D721Med (cell line): ENCODE data around the gene CIITA.

ENCODE experiments used
- DNase-seq: peaks from one replicate; pipeline ENCODE4 v3.0.0; 2011; ENCODE audit warnings: low spot score; ENCODE audit not compliant: insufficient read length
- FAIRE-seq: peaks from 2 replicates; lab custom pipeline; 2011; peaks lifted over from hg19 to GRCh38; lab: Jason Lieb, UNC
- CTCF ChIP-seq: IDR thresholded peaks from 2 replicates; pipeline ENCODE4 v1.5.1; 2012; ENCODE audit warnings: mild to moderate bottlenecking, control low read depth; ENCODE audit not compliant: insufficient read depth; ENCODE audit errors: missing control alignments

The CIITA gene

DNA sequence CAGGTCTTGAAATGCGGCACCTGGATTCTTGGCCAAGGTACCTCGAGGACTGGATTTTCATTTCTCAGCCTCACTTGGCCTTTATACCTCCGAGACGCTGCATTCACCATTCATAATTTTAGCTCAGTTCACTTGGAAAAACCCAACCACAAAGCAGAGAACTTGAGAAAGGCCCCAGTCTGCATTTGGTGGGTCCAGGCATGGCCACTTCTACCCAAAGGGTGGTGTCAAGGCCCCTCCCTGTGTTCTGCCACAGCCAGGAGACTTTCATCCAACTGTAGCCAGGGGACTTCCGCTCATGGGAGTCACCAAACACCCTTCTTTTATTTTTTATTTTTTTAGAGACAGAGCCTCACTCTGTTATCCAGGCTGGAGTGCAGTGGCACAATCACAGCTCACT lies 43.7 kb upstream of the CIITA start:
- no peak for TF ChIP-seq CTCF
- DNase-seq, result no peak
- no peak for FAIRE-seq

DNA sequence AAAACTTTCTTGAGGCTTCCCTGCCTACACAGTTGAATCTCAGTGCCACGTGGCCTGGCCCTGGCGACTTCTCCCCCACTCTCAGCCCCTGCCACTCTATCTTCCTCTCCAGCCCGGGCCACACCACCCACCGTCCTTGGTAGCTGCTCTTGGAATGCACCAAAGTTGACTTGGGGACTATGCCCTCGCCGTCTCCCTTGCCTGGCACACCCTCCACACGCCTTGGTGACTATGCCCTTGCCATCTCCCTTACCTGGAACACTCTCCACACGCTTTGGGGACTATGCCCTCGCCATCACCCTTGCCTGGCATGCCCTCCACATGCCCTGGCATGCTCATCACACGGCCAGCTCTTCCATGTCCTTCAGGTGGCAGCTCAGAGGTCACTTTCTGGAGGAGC lies 42.9 kb upstream of the CIITA start:
- TF ChIP-seq CTCF, result no peak
- no peak for DNase-seq
- no peak for FAIRE-seq

DNA sequence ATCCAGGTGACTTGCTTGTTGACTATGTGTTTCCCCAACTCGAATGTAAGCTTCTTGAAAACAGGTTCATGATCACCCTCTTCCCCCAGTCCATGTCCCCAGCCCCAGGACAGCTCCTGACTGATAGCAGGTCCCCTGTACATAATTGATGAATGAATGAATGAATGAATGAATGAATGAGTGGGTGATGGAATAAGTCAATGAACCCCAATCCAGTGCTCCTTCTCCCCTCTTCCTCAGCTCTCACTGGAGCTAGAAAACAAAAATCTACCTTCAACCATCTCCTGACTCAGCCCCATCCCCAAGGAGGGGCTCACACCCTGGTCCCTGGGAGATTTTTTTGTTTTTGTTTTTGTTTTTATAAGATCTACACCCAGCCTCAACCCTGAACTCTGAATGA lies 42.2 kb upstream of the CIITA start:
- no peak for FAIRE-seq
- DNase-seq, result no peak
- TF ChIP-seq CTCF, result no peak

- DNase-seq (no peak), FAIRE-seq (no peak)
- TF ChIP-seq CTCF, result no peak
These were observed 41.6 kb upstream of the CIITA start for GRCh38 chr16:10835281-10835931.

DNA sequence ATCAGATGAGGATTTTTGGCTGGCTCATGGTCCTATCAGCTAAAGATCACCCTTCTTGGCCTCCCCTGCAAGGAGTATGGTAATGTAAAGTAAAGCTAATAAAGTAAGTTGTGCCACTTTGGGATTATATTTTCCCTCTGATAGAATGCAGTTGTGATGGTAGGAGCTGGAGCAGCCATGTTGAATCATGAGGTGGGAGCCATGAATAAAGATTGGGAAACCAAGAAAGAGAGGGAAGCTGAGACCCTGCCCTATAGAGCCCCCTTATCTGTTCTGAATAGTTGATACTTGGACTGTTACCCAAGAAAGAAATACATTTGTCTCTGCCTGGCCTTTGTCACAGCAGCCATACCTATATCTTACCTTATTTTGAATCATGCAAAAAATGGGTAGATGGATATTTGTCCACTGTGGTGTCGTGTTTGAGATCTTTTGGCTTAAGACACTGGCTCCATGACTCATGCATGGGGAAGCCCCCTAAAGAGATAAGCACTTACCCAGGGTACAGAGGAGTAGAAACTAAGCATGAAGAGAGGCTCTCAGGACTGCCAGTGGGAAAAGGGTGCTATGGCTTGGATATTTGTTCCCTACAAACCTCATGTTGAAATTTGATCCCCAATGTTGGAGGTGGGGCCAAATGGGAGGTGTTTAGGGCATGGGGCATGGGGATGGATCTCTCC lies 40.7 kb upstream of the CIITA start:
- TF ChIP-seq CTCF, result no peak
- no peak for DNase-seq
- no peak for FAIRE-seq

DNA sequence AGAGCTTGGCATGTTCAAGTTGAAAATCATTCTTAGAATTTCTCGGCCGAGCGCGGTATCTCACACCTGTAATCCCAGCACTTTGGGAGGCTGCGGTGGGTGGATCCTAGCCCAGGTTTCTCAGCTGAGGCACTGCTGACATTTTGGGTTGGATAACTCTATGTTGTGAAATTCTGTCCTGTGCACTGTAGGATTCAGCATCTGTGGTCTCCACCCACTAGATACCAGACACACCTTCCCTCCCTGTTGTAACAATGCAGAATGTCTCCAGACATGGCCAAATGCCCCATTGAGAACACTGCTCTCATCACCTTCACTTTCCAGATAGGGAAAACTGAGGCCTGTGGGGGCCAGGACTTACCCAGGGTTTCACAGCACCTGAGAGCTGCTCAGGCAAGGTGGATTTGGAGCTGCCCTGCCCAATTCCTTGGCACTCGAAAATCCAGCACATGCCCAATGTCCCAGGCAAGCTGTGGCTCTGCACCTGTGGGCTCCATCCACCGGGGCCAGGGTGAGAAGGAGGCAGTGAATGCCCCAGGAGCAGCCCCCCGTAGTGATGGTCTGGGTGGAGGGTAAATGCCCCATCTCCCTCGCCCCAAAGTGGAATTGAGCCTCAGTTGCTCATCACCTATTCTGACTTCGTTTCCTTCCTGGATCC lies 38.3 kb upstream of the CIITA start:
- DNase-seq (no peak), FAIRE-seq (no peak)
- TF ChIP-seq CTCF, result no peak

DNA sequence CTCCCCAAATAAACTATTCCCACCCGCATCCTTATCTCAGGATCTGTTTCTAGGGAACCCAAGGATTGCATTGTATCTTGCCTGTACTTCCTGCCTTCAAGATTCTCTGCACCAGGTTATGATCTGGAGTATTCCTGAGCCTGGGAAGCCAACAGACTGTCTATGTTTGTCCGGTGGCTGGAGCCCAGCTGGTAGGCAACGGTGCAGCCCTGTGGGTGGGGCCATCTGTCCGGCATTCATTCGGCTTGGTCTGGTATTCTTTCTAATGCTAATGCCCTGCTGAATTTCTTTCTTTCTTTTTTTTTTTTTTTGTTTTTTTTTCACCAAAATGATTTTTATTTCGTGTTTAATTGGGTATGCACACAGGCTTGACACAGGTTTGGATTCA lies 37.7 kb upstream of the CIITA start:
- TF ChIP-seq CTCF, result no peak
- FAIRE-seq (no peak), DNase-seq (no peak)
